Right lobe of liver (tissue), 6 donors: Measurements from ENCODE around the gene ABCC2. TPM values are rescaled to one million over a fixed set of nuclear protein-coding genes. Genes with fewer than 3 reads are reported as not detected.

Experiments
- ATAC-seq, 4 donors: fragments of 200-7000 bp; cut with Tn5 transposase; one replicate each; pipeline ENCODE4 v1.9.1; 2020; ENCODE audit warnings: mild to moderate bottlenecking in 4 of 4, moderate library complexity in 4 of 4
- DNase-seq, 3 donors: peaks; one replicate each; pipeline ENCODE4 v3.0.0-alpha.2; 2020
- H3K27ac ChIP-seq, 3 donors: fragments of 200-600 bp; one replicate each; pipeline ENCODE4 v1.8.0; 2022
- H3K27me3 ChIP-seq, 2 donors: fragments of 200-600 bp; one replicate each; pipeline ENCODE4 v1.8.0; 2022
- H3K36me3 ChIP-seq, 4 donors: fragments of 200-600 bp; sonication (generic) in 1 of 4; one replicate each; pipeline versions ENCODE4 v1.5.1 to v1.8.0; 2017 to 2022; ENCODE audit warnings: control low read depth in 1 of 4
- H3K4me1 ChIP-seq, 4 donors: fragments of 200-600 bp; sonication (generic) in 1 of 4; one replicate each; pipeline versions ENCODE4 v1.5.1 to v1.8.0; 2017 to 2022; ENCODE audit warnings: control low read depth in 1 of 4
- H3K4me3 ChIP-seq, 3 donors: fragments of 200-600 bp; one replicate each; pipeline ENCODE4 v1.8.0; 2022
- H3K9me3 ChIP-seq, 4 donors: fragments of 200-600 bp; sonication (generic) in 1 of 4; one replicate each; pipeline versions ENCODE4 v1.5.1 to v1.8.0; 2017 to 2022; ENCODE audit warnings: control low read depth in 1 of 4
- POLR2A ChIP-seq: fragments of 450-650 bp; IDR thresholded peaks from one replicate; pipeline ENCODE4 v1.6.1; 2017; ENCODE audit warnings: antibody characterized with exemption, mild to moderate bottlenecking
- WGBS: methylation state at CpG from one replicate; pipeline ENCODE4 v1.1.6; 2018; ENCODE audit warnings: low coverage, low lambda C conversion rate; ENCODE audit not compliant: insufficient coverage; ENCODE audit errors: missing lambda C conversion rate; 5-methylcytosine and 5-hydroxymethylcytosine counted together
- intact Hi-C, 2 donors: fragments of 100-400 bp; cut with DNase I; formaldehyde crosslinking; loops; one replicate each; pipeline versions ENCODE4 v1.11.2 to v1.14.1; 2022
- total RNA-seq, 6 experiments: library from RNA; depleted of rRNA in 2 of 6; stranded (reverse); fragments of >200 nt in 2 of 6; fragmentation: NEBNext Ultra II Directional in 3 of 6; extraction: Animal tissue kit (Norgen Biotek cat#: 25700) in 3 of 6; gene quantifications; one replicate each; pipeline versions ENCODE4 v1.1.0 to v1.2.4, GENCODE V29; 2016 to 2023
- TF ChIP-seq, protein P1 (sequence below), 4 donors: fragments of 200-600 bp in 3 of 4; fragments of 450-650 bp in 1 of 4; IDR thresholded peaks; one replicate each; pipeline versions ENCODE4 v1.5.1 to v1.8.0; 2016 to 2022; ENCODE audit warnings: antibody characterized with exemption in 4 of 4, mild to moderate bottlenecking in 2 of 4
- donor health status: DM: no; HTN: yes; CAD: no.
- donor health status: DM: no; HTN: no; CAD: no.
- donor health status: DM: no; HTN: no; CAD: no.
- donor health status: DM: no; HTN: yes; CAD: no.
- donor health status: DM: no; HTN: yes; CAD: no.

The ABCC2 gene
- total RNA-seq, 6 experiments from 2014 or later = 136 to 372 (median 156) TPM

DNA sequence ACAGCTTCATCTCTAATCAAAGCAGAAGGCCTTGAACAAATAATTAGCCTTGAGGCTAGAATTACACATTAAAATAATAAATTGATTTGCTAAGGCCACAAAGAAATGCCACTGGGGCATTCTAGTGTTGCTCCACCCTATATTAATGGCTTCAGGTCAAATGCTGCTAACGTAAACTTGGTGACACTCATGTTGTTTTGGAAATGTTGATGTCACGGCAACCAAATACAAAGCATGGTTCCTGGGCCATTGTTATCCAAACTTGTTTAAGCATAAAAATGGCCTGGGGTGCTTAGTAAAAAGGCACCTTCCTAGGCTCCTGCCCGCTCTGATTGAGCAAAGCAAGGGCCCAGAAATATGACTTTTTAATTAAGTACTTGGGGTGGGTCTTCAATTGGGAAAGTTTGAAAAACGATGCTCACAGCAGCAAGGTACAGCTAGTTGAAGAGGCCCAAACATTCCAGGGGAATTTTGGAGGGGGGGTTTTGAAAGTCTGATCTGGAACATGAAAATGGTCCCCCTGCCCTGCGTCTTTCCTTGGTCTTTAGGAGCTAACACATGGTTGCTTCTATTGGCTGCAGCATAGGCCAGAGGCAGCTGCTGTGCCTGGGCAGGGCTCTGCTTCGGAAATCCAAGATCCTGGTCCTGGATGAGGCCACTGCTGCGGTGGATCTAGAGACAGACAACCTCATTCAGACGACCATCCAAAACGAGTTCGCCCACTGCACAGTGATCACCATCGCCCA lies 67.8 kb downstream of the ABCC2 start:
- no peaks in the 10 kb centered on the region for H3K27me3 ChIP-seq
- ATAC-seq (no peak), DNase-seq (no peak)
- H3K4me3 ChIP-seq = no peak overlapping the region
- H3K27ac ChIP-seq = no peak overlapping the region
- peaks cover 0 to 42% (median 18%) of the 10 kb centered on the region in 4 donors for H3K4me1 ChIP-seq
- no peaks in the 10 kb centered on the region for H3K9me3 ChIP-seq
- no peak for TF ChIP-seq POLR2A
- TF ChIP-seq, protein P1, sequence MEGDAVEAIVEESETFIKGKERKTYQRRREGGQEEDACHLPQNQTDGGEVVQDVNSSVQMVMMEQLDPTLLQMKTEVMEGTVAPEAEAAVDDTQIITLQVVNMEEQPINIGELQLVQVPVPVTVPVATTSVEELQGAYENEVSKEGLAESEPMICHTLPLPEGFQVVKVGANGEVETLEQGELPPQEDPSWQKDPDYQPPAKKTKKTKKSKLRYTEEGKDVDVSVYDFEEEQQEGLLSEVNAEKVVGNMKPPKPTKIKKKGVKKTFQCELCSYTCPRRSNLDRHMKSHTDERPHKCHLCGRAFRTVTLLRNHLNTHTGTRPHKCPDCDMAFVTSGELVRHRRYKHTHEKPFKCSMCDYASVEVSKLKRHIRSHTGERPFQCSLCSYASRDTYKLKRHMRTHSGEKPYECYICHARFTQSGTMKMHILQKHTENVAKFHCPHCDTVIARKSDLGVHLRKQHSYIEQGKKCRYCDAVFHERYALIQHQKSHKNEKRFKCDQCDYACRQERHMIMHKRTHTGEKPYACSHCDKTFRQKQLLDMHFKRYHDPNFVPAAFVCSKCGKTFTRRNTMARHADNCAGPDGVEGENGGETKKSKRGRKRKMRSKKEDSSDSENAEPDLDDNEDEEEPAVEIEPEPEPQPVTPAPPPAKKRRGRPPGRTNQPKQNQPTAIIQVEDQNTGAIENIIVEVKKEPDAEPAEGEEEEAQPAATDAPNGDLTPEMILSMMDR (IDR thresholded peaks at IDR 0.05) = no peak
- H3K36me3 ChIP-seq = peaks cover 0 to 76% (median 32%) of the 10 kb centered on the region in 4 donors
- intact Hi-C loops = no loop called here
- WGBS = 88% methylated on average over 4 of the region's 11 CpGs

DNA sequence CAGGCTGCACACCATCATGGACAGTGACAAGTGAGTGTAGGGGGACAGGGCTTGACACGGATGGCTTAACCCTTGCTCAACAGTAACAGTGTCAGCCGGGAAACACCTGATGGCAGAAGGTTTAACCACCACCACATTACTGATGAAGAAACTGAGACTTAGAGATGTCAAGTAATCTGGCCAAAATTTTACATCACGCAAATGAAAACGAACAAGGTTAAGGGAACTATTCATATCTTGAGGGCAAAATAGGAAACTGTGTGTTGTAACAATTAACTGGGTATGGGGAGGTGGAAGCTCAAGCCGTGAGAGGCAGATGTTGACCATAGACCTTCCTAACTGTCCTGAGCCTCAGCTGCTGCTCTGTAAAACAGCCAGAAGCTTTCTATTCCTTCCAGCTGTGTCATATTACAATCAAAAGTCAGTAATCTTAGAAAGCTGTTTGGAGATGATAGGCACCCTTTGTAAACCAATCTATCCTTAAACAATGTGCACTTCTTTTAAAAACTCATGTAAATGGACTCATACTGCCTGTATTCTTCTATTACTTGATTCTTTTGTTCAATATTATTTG lies 68.4 kb downstream of the ABCC2 start:
- 59% methylated on average over 5 of the region's 5 CpGs for WGBS
- no peak for DNase-seq
- no peaks in the 10 kb centered on the region for H3K9me3 ChIP-seq
- intact Hi-C loops = no loop called here
- peaks cover 0 to 42% (median 18%) of the 10 kb centered on the region in 4 donors for H3K4me1 ChIP-seq
- H3K36me3 ChIP-seq = peaks cover 0 to 70% (median 29%) of the 10 kb centered on the region in 4 donors
- no peak for ATAC-seq
- TF ChIP-seq, protein P1 (IDR thresholded peaks at IDR 0.05) = no peak
- no peak for TF ChIP-seq POLR2A
- H3K4me3 ChIP-seq = no peak overlapping the region
- H3K27me3 ChIP-seq = no peaks in the 10 kb centered on the region
- H3K27ac ChIP-seq = no peak overlapping the region

DNA sequence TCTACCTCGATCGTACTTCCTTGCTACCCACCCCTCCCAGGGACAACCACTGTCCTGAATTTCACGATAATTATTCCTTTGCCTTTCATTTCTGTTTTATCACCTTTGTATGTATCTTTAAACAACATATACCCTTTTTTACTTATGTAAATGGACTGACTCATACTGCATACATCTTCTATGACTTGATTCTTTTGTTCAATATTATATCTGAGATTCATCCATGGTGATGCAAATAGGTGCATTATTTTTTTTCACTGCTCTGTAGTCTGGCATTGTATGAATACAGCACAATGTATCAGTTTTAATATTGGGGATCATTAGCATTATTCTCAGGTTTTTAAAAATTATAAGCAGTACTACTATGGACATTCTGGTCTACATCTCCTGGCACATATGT lies 69.4 kb downstream of the ABCC2 start:
- H3K4me3 ChIP-seq = no peak overlapping the region
- no peaks in the 10 kb centered on the region for H3K27me3 ChIP-seq
- TF ChIP-seq POLR2A = no peak
- TF ChIP-seq, protein P1 (IDR thresholded peaks at IDR 0.05) = no peak
- peaks cover 0 to 32% (median 13%) of the 10 kb centered on the region in 4 donors for H3K4me1 ChIP-seq
- WGBS = 89% methylated on average over 3 of the region's 3 CpGs
- no peak overlapping the region for H3K27ac ChIP-seq
- ATAC-seq = no peak
- DNase-seq = no peak
- no peaks in the 10 kb centered on the region for H3K9me3 ChIP-seq
- H3K36me3 ChIP-seq = peaks cover 0 to 60% (median 22%) of the 10 kb centered on the region in 4 donors
- intact Hi-C loops = no loop called here

DNA sequence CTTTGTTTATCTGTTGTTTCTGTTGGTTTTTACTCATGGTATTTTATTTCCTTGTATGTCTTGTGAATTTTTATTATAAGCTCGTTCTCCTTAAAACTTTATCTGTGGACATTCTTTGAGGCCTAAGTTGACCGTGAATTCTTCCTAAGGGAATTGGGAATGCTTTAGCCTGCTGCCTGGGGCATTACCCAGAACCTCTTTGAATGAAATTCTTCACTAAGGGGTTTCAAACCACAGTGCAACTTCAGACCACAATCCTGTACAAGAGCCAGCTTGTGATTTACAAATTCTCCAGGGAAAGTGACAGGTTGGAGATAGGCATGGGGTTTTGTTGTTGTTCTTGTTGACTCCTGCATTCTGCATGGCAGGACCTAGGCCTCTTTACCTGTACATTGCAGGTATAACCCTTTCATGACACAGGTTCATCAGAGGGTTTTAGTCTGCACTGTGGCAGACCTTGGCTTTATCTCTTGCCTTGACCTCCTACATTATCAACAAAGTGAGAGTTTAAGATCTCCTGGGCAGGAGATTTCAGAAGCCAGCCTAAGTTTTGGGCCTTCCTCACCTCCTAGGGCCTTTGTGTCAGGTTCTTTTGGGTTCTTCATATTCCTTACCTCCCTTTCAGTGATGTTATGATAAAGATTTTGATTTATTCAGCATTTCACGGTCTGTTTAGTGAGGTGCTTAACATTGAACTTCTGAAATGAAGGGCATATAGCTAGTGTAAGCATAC lies 70.2 kb downstream of the ABCC2 start:
- Histone ChIP-seq H3K4me3 (no peak overlapping the region), H3K36me3 (peaks cover 0 to 52% (median 18%) of the 10 kb centered on the region in 4 donors), H3K4me1 (peaks cover 0 to 24% (median 9%) of the 10 kb centered on the region in 4 donors), H3K27ac (no peak overlapping the region), H3K27me3 (no peaks in the 10 kb centered on the region), H3K9me3 (no peaks in the 10 kb centered on the region)
- intact Hi-C loops = no loop called here
- TF ChIP-seq, protein P1 (IDR thresholded peaks at IDR 0.05) = no peak
- no peak for TF ChIP-seq POLR2A
- ATAC-seq = no peak
- no peak for DNase-seq
- 87% methylated on average over 3 of the region's 3 CpGs for WGBS
